Right atrium auricular region (tissue), 2 donors: ENCODE measurements around the gene TMEM259. TPM values are rescaled to one million over a fixed set of nuclear protein-coding genes. Genes with fewer than 3 reads are reported as not detected.

Experiments used
- DNase-seq: peaks from one replicate; pipeline ENCODE4 v3.0.0-alpha.2; 2019; ENCODE audit warnings: low spot score
- H3K27ac ChIP-seq, 2 donors: fragments of 200-600 bp; sonication (generic); 1 replicate in 1 of 2; 2 replicates in 1 of 2; pipeline ENCODE4 v1.5.1; 2016 to 2019
- H3K27me3 ChIP-seq, 2 donors: fragments of 200-600 bp; sonication (generic); one replicate each; pipeline versions ENCODE4 v1.5.1 to v1.6.0; 2017 to 2019
- H3K36me3 ChIP-seq: fragments of 200-600 bp; sonication (generic); one replicate; pipeline ENCODE4 v1.5.1; 2016
- H3K4me1 ChIP-seq, 2 donors: fragments of 200-600 bp; sonication (generic); one replicate each; pipeline versions ENCODE4 v1.5.1 to v1.6.0; 2017 to 2019
- H3K4me3 ChIP-seq, 2 donors: fragments of 200-600 bp; sonication (generic); 1 replicate in 1 of 2; 2 replicates in 1 of 2; pipeline ENCODE4 v1.5.1; 2017 to 2019; ENCODE audit warnings: mild to moderate bottlenecking in 1 of 2, moderate library complexity in 1 of 2
- H3K9me3 ChIP-seq, 2 donors: fragments of 200-600 bp; sonication (generic); one replicate each; pipeline ENCODE4 v1.5.1; 2019
- total RNA-seq, 2 donors: library from RNA; depleted of rRNA; stranded (reverse); fragments of >200 nt; gene quantifications; one replicate each; pipeline ENCODE4 v1.1.0, GENCODE V29; 2016
- TF ChIP-seq, protein P1 (sequence below), 2 donors: fragments of 200-600 bp; sonication (generic); IDR thresholded peaks; one replicate each; pipeline ENCODE4 v1.5.1; 2019; ENCODE audit warnings: antibody characterized with exemption in 2 of 2

Gene TMEM259
- total RNA-seq, 2 donors from 2014 or later: 129 to 170 TPM

DNA sequence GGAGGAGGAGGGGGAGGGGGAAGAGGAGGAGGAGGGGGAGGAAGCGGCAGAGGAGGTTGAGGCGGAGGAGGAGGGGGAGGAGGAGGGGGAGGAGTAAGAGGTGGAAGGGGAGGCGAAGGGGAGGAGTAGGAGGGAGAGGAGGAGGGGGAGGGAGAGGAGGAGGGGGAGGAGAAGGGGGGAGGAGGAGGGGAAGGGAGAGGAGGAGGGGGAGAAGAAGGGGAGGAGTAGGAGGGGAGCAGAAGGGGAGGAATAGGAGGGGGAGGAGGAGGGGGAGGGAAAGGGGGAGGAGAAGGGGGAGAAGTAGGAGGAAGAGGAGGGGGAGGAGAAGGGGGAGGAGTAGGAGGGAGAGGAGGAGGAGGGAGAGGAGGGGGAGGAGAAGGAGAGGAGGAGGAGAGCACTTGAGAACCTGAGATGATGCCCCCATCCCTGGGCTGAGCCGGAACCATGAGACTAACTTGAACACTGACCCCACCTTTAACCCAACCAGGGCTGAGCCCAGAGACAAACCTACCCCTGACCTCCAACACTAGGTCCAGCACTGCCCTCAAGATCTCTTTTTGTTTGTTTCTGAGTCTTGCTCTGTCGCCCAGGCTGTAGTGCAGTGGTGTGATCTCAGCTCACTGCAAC, 31.5 kb upstream of the TMEM259 start:
- TF ChIP-seq, protein P1, sequence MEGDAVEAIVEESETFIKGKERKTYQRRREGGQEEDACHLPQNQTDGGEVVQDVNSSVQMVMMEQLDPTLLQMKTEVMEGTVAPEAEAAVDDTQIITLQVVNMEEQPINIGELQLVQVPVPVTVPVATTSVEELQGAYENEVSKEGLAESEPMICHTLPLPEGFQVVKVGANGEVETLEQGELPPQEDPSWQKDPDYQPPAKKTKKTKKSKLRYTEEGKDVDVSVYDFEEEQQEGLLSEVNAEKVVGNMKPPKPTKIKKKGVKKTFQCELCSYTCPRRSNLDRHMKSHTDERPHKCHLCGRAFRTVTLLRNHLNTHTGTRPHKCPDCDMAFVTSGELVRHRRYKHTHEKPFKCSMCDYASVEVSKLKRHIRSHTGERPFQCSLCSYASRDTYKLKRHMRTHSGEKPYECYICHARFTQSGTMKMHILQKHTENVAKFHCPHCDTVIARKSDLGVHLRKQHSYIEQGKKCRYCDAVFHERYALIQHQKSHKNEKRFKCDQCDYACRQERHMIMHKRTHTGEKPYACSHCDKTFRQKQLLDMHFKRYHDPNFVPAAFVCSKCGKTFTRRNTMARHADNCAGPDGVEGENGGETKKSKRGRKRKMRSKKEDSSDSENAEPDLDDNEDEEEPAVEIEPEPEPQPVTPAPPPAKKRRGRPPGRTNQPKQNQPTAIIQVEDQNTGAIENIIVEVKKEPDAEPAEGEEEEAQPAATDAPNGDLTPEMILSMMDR (IDR thresholded peaks at IDR 0.05): no peak
- H3K27me3 ChIP-seq: no peaks in the 10 kb centered on the region
- DNase-seq: no peak
- no peak overlapping the region for H3K27ac ChIP-seq
- peaks cover 13 to 20% of the 10 kb centered on the region in 2 donors for H3K9me3 ChIP-seq
- no peaks in the 10 kb centered on the region for H3K4me1 ChIP-seq
- no peaks in the 10 kb centered on the region for H3K36me3 ChIP-seq
- no peak overlapping the region for H3K4me3 ChIP-seq

DNA sequence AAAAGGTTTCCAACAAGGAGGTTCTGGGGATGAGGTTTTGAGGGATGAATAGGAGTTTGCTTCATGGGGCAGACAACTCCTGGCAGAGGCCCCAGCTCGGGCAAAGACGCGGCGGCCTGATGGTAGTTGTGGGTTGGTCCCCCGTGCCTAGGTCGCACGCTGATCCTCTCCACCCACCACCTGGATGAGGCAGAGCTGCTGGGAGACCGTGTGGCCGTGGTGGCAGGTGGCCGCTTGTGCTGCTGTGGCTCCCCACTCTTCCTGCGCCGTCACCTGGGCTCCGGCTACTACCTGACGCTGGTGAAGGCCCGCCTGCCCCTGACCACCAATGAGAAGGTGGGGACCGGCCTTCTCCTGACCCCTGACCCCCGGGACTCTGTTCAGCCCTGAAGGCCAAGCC, 30.9 kb upstream of the TMEM259 start:
- DNase-seq: no peak
- no peak overlapping the region for H3K4me3 ChIP-seq
- peaks cover 6 to 13% of the 10 kb centered on the region in 2 donors for H3K9me3 ChIP-seq
- H3K36me3 ChIP-seq: no peaks in the 10 kb centered on the region
- TF ChIP-seq, protein P1 (IDR thresholded peaks at IDR 0.05): no peak
- no peaks in the 10 kb centered on the region for H3K27me3 ChIP-seq
- no peaks in the 10 kb centered on the region for H3K4me1 ChIP-seq
- H3K27ac ChIP-seq: no peak overlapping the region

DNA sequence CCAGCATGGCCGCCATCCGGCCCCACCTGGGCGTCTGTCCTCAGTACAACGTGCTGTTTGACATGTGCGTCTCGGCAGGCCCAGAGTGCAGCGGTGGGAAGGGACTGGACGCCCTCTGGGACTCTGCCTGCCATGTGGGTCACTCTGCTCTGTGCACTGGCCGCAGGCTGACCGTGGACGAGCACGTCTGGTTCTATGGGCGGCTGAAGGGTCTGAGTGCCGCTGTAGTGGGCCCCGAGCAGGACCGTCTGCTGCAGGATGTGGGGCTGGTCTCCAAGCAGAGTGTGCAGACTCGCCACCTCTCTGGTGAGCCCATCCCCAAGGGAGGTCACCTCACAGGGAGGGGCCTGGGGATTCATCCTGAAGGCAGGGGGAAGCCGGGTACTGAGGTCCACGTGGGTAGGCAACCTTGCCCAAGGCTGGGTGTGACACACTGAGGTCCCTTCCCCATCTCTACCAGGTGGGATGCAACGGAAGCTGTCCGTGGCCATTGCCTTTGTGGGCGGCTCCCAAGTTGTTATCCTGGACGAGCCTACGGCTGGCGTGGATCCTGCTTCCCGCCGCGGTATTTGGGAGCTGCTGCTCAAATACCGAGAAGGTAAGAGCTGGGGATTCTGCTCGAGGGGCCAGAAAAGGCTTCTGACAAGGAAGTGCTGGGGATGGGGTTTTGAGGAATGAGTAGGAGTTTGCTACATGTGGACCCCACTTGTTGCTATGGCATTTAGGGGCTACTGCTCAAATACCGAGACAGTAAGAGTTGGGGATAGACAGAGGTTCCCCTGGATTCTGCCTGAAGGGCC, 30.3 kb upstream of the TMEM259 start:
- no peak for DNase-seq
- Histone ChIP-seq H3K36me3 (no peaks in the 10 kb centered on the region), H3K4me1 (no peaks in the 10 kb centered on the region), H3K4me3 (no peak overlapping the region), H3K27ac (no peak overlapping the region), H3K27me3 (no peaks in the 10 kb centered on the region), H3K9me3 (peaks cover under 1 to 7% of the 10 kb centered on the region in 2 donors)
- TF ChIP-seq, protein P1 (IDR thresholded peaks at IDR 0.05): no peak

DNA sequence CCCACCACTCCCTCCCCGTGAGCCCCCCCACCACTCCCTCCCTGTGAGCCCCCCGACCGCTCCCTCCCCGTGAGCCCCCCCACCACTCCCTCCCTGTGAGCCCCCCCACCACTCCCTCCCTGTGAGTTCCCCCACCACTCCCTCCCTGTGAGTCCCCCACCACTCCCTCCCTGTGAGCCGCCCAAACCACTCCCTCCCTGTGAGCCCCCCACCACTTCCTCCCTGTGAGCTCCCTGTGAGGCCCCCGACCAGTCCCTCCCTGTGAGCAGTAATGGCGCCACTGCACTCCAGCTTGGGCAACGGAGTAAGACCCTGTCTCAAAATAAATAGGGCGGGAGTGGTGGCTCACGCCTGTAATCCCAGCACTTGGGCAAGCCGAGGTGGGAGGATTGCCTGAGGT, 28.9 kb upstream of the TMEM259 start:
- Histone ChIP-seq H3K4me1 (no peaks in the 10 kb centered on the region), H3K27ac (no peak overlapping the region), H3K9me3 (no peaks in the 10 kb centered on the region), H3K27me3 (no peaks in the 10 kb centered on the region), H3K4me3 (no peak overlapping the region), H3K36me3 (no peaks in the 10 kb centered on the region)
- TF ChIP-seq, protein P1 (IDR thresholded peaks at IDR 0.05): no peak
- DNase-seq: no peak

DNA sequence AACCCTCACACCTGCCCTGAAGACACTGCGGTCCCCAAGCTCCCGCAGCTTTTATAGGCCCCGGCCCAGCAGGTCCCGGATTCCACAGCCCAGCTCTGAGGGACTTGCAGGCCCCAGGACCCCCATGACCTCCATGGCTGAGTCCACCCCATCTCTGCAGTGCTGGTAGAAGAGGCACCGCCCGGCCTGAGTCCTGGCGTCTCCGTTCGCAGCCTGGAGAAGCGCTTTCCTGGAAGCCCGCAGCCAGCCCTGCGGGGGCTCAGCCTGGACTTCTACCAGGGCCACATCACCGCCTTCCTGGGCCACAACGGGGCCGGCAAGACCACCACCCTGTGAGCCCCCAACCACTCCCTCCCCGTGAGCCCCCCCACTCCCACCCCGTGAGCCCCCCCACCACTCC, 28.2 kb upstream of the TMEM259 start:
- Histone ChIP-seq H3K4me1 (no peaks in the 10 kb centered on the region), H3K9me3 (no peaks in the 10 kb centered on the region), H3K27ac (no peak overlapping the region), H3K27me3 (no peaks in the 10 kb centered on the region), H3K36me3 (no peaks in the 10 kb centered on the region), H3K4me3 (no peak overlapping the region)
- TF ChIP-seq, protein P1 (IDR thresholded peaks at IDR 0.05): no peak
- no peak for DNase-seq
